K562 (cell line): ENCODE measurements around the gene THEMIS. TPM values are rescaled to one million over a fixed set of nuclear protein-coding genes. Genes with fewer than 3 reads are reported as not detected.

ENCODE experiments used
- ATAC-seq: fragments of 200-7000 bp; cut with Tn5 transposase; 3 replicates; pipeline ENCODE4 v1.9.1; 2020; ENCODE audit warnings: moderate library complexity
- BruUV-seq: library from RNA; stranded (reverse); fragments of 400-500 nt; replicated peaks from 2 replicates; lab custom pipeline; 2021; lab: Mats Ljungman, UMichigan
- CTCF ChIA-PET: fragments of 300-600 bp; formaldehyde crosslinking; extraction: SDS; loops from one replicate; lab custom pipeline; 2021; ENCODE audit warnings: low intra/inter-chr PET ratio; lab: Yijun Ruan, JAX
- POLR2A ChIA-PET: fragments of 300-600, 350-650 bp; sonication (Branson Sonifier 250); formaldehyde crosslinking; extraction: SDS; loops from one replicate; lab custom pipeline; 2021; ENCODE audit warnings: antibody characterized with exemption, inconsistent platforms; lab: Yijun Ruan, JAX
- DNase-seq, 4 experiments: peaks; one replicate each; pipeline versions ENCODE4 v3.0.0 to v3.0.0-alpha.2; 2011 to 2018; ENCODE audit warnings: low spot score in 3 of 4, mixed read lengths in 3 of 4; ENCODE audit errors: extremely low read depth in 1 of 4
- FAIRE-seq: peaks from 2 replicates; lab custom pipeline; 2011; peaks lifted over from hg19 to GRCh38; lab: Jason Lieb, UNC
- H2AFZ ChIP-seq: 2 replicates; pipeline ENCODE4 v1.6.0; 2011; ENCODE audit warnings: low read depth, low read length, control low read depth, inconsistent platforms
- H3K27ac ChIP-seq: fragments of 200-600 bp; 3 replicates; pipeline ENCODE4 v1.8.0; 2011; ENCODE audit warnings: low read depth, mild to moderate bottlenecking, control low read depth, inconsistent platforms, low read length, moderate library complexity, mixed read lengths; ENCODE audit errors: extremely low read depth
- H3K27me3 ChIP-seq, 2 experiments: fragments of 300-600 bp in 1 of 2; 2 replicates in 1 of 2; 3 replicates in 1 of 2; pipeline versions ENCODE4 v1.6.0 to v1.8.0; 2011; ENCODE audit warnings: inconsistent platforms in 2 of 2, low read length in 2 of 2, mild to moderate bottlenecking in 1 of 2, mixed read lengths in 1 of 2, moderate library complexity in 1 of 2; ENCODE audit not compliant: control insufficient read depth in 2 of 2, insufficient read depth in 2 of 2
- H3K36me3 ChIP-seq: fragments of 300-600 bp; 3 replicates; pipeline ENCODE4 v1.8.0; 2011; ENCODE audit warnings: mild to moderate bottlenecking, low read length, inconsistent platforms; ENCODE audit not compliant: control insufficient read depth, insufficient read depth
- H3K4me1 ChIP-seq, 2 experiments: fragments of 200-600 bp in 1 of 2; replicated peaks in 1 of 2; 2 replicates in 1 of 2; 3 replicates in 1 of 2; pipeline versions ENCODE4 v1.5.1 to v1.8.0; 2011; ENCODE audit warnings: inconsistent platforms in 2 of 2, low read length in 2 of 2, mild to moderate bottlenecking in 1 of 2, mixed read lengths in 1 of 2, moderate library complexity in 1 of 2; ENCODE audit not compliant: control insufficient read depth in 2 of 2, insufficient read depth in 2 of 2
- H3K4me2 ChIP-seq: 2 replicates; pipeline ENCODE4 v1.6.1; 2011; ENCODE audit warnings: low read length, control low read depth, inconsistent platforms, mixed read lengths; ENCODE audit not compliant: insufficient read depth
- H3K4me3 ChIP-seq: fragments of 200-600 bp; sonication (generic), shearing (Covaris generic); 2 replicates; pipeline ENCODE4 v1.5.1; 2016; ENCODE audit warnings: control low read depth, inconsistent platforms
- H3K79me2 ChIP-seq: fragments of 200-600 bp; 3 replicates; pipeline ENCODE4 v1.8.0; 2011; ENCODE audit warnings: low read length, inconsistent platforms; ENCODE audit not compliant: control insufficient read depth, insufficient read depth
- H3K9ac ChIP-seq, 2 experiments: 2 replicates each; pipeline versions ENCODE4 v1.6.0 to v1.6.1; 2011; ENCODE audit warnings: low read depth in 2 of 2, low read length in 2 of 2, control low read depth in 1 of 2, inconsistent platforms in 1 of 2, mild to moderate bottlenecking in 1 of 2, mixed read lengths in 1 of 2; ENCODE audit not compliant: insufficient read depth in 1 of 2
- H3K9me1 ChIP-seq: one replicate; pipeline ENCODE4 v1.6.0; 2011; ENCODE audit warnings: inconsistent platforms, mild to moderate bottlenecking, low read length, moderate library complexity; ENCODE audit not compliant: control insufficient read depth, insufficient read depth
- H3K9me3 ChIP-seq: replicated peaks from 2 replicates; pipeline ENCODE4 v1.5.1; 2011; ENCODE audit warnings: low read depth, low read length, inconsistent platforms; ENCODE audit not compliant: control insufficient read depth, insufficient read depth
- H4K20me1 ChIP-seq: replicated peaks from 2 replicates; pipeline ENCODE4 v1.6.1; 2011; ENCODE audit warnings: low read length, inconsistent platforms, mixed read lengths; ENCODE audit not compliant: control insufficient read depth, insufficient read depth
- CTBP1 ChIP-seq: fragments of 450-650 bp; IDR thresholded peaks from 2 replicates; pipeline ENCODE4 v1.6.1; 2016; ENCODE audit warnings: borderline replicate concordance
- EWSR1 ChIP-seq: fragments of 450-650 bp; IDR thresholded peaks from 2 replicates; pipeline ENCODE4 v1.6.1; 2018; ENCODE audit warnings: borderline replicate concordance, mild to moderate bottlenecking, low read depth, moderate library complexity; ENCODE audit not compliant: partially characterized antibody
- EZH2 ChIP-seq: IDR thresholded peaks from 2 replicates; pipeline ENCODE4 v1.6.1; 2012; ENCODE audit warnings: low read depth, mild to moderate bottlenecking, inconsistent platforms, low read length, borderline replicate concordance
- HEY1 ChIP-seq: fragments of 250-450 bp; sonication (Bioruptor Pico); IDR thresholded peaks from 2 replicates; pipeline ENCODE4 v1.5.0; 2020; ENCODE audit warnings: mild to moderate bottlenecking, moderate library complexity, borderline replicate concordance
- MTA2 ChIP-seq: fragments of 450-650 bp; IDR thresholded peaks from 2 replicates; pipeline ENCODE4 v1.6.1; 2016; ENCODE audit warnings: low read depth
- NFIX ChIP-seq: fragments of 250-450 bp; sonication (Bioruptor Pico); IDR thresholded peaks from 2 replicates; pipeline ENCODE4 v1.4.0; 2020; ENCODE audit warnings: low read depth, mild to moderate bottlenecking, moderate library complexity
- PBX2 ChIP-seq, 2 experiments: IDR thresholded peaks in 1 of 2; conservative IDR thresholded peaks in 1 of 2; 2 replicates each; pipeline ENCODE4 v1.6.1; 2016; ENCODE audit warnings: low read depth in 2 of 2, mild to moderate bottlenecking in 1 of 2, missing compliant biosample characterization in 1 of 2, missing genetic modification characterization in 1 of 2, moderate library complexity in 1 of 2
- RBM15 ChIP-seq: fragments of 200-400 bp; formaldehyde crosslinking; IDR thresholded peaks from 2 replicates; pipeline ENCODE4 v1.6.1; 2018; ENCODE audit warnings: mild to moderate bottlenecking, low read length, moderate library complexity; ENCODE audit not compliant: insufficient read depth
- SLC30A9 ChIP-seq: fragments of 250-450 bp; sonication (Bioruptor Pico); IDR thresholded peaks from 2 replicates; pipeline ENCODE4 v1.8.0; 2022; ENCODE audit warnings: mild to moderate bottlenecking, moderate library complexity
- THRA ChIP-seq: fragments of 450-650 bp; IDR thresholded peaks from 2 replicates; pipeline ENCODE4 v1.6.1; 2017; ENCODE audit warnings: mild to moderate bottlenecking, moderate library complexity
- ZBED1 ChIP-seq: IDR thresholded peaks from 2 replicates; pipeline ENCODE4 v1.6.1; 2014
- WGBS: fragments of 100-300 bp; shearing (Covaris generic); methylation state at CpG from one replicate; pipeline ENCODE4 v1.1.6; 2016; ENCODE audit warnings: low coverage, mixed read lengths; ENCODE audit not compliant: insufficient coverage; ENCODE audit errors: missing lambda C conversion rate; 5-methylcytosine and 5-hydroxymethylcytosine counted together
- in situ Hi-C: fragments of 300-500 bp; cut with MboI; formaldehyde crosslinking; loops from 4 replicates; pipeline ENCODE4 v1.15.0; 2018; ENCODE audit warnings: inconsistent platforms, mixed read lengths
- intact Hi-C: fragments of 100-400 bp; cut with micrococcal nuclease; formaldehyde crosslinking; loops from 2 replicates; pipeline ENCODE4 v1.14.2; 2022
- polyA plus RNA-seq, 8 experiments: library from polyadenylated mRNA; depleted of rRNA in 4 of 8; stranded (reverse) in 5 of 8; unstranded in 3 of 8; fragments of >200 nt; fragmentation: Nextera tagmentation in 2 of 8; fragmentation: Illumina TruSeq in 1 of 8; extraction: Ambion mirVana in 2 of 8; extraction: Trizol in 1 of 8; gene quantifications; 2 replicates each; pipeline versions ENCODE4 v1.2.1 to v1.2.3, GENCODE V29; 2011 to 2014; ENCODE audit warnings: inconsistent platforms in 1 of 8, missing spikeins in 1 of 8
- total RNA-seq, 7 experiments: library from RNA; depleted of rRNA in 6 of 7; stranded (reverse); fragments of >200 nt in 6 of 7; fragmentation: Illumina TruSeq in 2 of 7; extraction: Trizol in 2 of 7; gene quantifications; 2 replicates each; pipeline versions ENCODE4 v1.2.1 to v1.2.3, GENCODE V29; 2011 to 2021; ENCODE audit warnings: low replicate concordance in 1 of 7

Gene THEMIS
- total and polyA plus RNA-seq, 9 of the 15 experiments (the other 6 are each of a cell fraction or from before 2014, with no cell fraction given): 0.09 TPM; not detected in 8

- TF ChIP-seq PBX2 (CRISPR knock-in tag; IDR thresholded peaks at IDR 0.05; ENCODE audit: low read depth) (no peak), PBX2 (tag; conservative IDR thresholded peaks at IDR 0.05; ENCODE audit: low read depth) (no peak), EZH2 (no peak), NFIX (CRISPR knock-in tag) (no peak), RBM15 (no peak), EWSR1 (no peak)
Observed at GRCh38 chr6:127859956-127860355, 40.9 kb downstream of the THEMIS start (continued).

- no peaks in the 10 kb centered on the region for H3K9me1 ChIP-seq
- H3K4me1 ChIP-seq: no peaks in the 10 kb centered on the region
- H3K79me2 ChIP-seq: no peaks in the 10 kb centered on the region
- ATAC-seq (no peak), FAIRE-seq (no peak), DNase-seq (no peak)
- no peaks in the 10 kb centered on the region for H3K27me3 ChIP-seq
- no peak overlapping the region for H3K4me2 ChIP-seq
- intact Hi-C loops (no loop called here), in situ Hi-C loops (no loop called here)
- ChIA-PET POLR2A (no interaction called here), CTCF (no interaction called here)
- no TSS peak for BruUV-seq
- no peak overlapping the region for H3K9ac ChIP-seq
- H2AFZ ChIP-seq: no peak overlapping the region
- H3K36me3 ChIP-seq: no peaks in the 10 kb centered on the region
- no peaks in the 10 kb centered on the region; the same call in 1 of the 2 replicates for H3K9me3 ChIP-seq
- no peak overlapping the region for H3K27ac ChIP-seq
- no peak overlapping the region for H3K4me3 ChIP-seq
- WGBS: 0% methylated on average over 4 of the region's 4 CpGs
- H4K20me1 ChIP-seq: no peaks in the 10 kb centered on the region
- no peak for TF ChIP-seq HEY1 (CRISPR knock-in tag)
- TF ChIP-seq MTA2: no peak
- TF ChIP-seq CTBP1: no peak
- no peak for TF ChIP-seq THRA
- TF ChIP-seq ZBED1: no peak
- no peak for TF ChIP-seq SLC30A9
Observed at GRCh38 chr6:127858727-127859391, 42.0 kb downstream of the THEMIS start.
